ENCODE measurements around the gene FER.
"Not testable (repeated sequence)": the region's sequence is repeated elsewhere in the genome, so short reads cannot be mapped to it uniquely, and the experiment has no call there.

Gene FER

DNA sequence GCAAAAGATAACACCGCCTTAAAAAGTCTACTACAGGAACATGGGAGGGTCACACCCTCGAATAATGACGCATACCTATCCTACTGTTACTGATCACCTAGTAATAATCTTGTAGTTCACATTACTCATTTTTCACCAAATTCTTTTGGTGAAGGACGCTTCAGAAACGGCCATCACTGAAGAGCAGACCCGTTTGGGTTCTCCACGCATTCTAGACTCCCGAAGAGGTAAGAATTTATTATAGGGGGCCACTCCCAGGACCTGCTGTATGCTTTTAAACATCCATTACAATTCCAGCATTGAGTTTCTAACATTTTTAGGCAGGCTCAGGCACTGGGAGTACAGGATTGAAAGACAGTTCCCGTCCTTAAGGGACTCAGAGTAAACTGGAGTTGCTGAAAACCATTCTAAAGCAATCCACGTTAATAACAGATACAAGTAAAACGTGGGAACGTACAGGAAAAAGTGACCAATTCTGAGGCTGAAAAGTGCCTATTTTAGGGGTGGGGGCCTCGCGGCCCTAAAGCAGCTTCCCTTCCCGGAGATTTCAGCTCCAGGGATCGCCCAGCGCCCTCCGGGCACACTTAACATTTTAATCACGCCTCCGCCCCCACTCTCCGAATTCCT is at the start of gene FER:
TSS of gene FER (plus strand) at position 124 of the 627 bp plus-strand sequence. CDS start 50,286 bp downstream, outside the sequence.
- no peak for DNase-seq

- not testable (repeated sequence) for DNase-seq
Measured at GRCh38 chr5:108700388-108700787, 47.3 kb upstream of the FER start.

DNA sequence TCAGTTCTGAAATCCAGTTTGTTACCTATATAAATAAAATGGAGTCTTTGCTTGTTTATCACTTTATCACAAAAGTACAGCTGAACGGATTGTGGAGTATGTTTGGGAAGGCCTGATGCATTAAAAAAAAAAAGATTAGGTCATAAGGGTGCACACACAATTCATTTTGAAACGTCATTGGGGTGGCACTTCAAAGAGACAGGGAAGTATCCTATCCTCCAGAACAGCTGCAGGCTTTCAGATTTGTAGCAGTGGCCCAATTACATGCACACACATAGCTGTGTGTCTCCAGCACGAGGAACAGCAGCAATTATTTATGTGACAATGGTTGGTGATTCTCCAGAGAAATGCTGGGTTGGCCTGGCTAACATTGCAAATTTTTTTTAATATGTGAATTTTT is 46.8 kb upstream of the FER start:
- DNase-seq: no peak

GRCh38 chr5:108702546-108702945 is 45.2 kb upstream of the FER start:
- DNase-seq: no peak

DNA sequence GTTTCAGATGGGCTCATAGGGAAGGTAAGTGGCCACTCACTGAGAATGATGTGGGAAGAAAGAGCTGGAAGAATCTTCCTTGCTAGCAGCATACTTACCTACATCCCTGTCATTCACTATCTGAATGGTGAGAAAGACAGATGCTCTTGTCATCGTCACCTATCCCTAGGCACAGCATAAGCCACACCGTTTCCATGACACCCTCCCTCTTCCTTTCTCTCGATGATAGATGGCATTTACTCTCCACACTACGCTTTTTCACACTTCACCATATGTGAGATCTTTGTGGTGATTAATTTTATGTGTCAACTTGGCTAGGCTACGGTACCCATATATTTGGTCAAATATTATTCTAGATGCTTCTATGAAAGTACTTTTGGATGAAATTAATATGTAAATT is 44.4 kb upstream of the FER start:
- DNase-seq: no peak

GRCh38 chr5:108707141-108707540 is 40.6 kb upstream of the FER start:
- no peak for DNase-seq

GRCh38 chr5:108711898-108712297 is 35.8 kb upstream of the FER start:
- DNase-seq: no peak

- no peak for DNase-seq
Measured at GRCh38 chr5:108715408-108715807, 32.3 kb upstream of the FER start.

DNA sequence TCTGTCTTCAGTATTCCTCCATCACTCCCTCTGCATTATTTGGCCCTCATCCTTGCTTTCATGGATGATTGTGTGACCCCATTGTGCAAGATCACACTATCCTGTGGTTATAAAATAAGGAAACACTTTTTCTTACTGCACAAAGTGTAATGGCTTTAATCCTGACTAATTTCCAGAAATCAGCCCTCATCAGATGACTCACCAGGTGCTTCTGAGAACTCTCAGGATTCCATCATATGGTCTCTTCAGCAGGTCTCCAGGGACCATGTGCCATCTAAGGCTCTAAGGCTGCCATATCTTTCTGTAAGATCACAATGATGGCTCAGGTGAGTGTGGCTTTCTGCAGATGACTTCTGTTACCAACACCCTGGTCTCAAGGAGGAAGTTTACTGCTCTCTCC is 27.3 kb upstream of the FER start:
- DNase-seq: no peak

- no peak for DNase-seq
Measured at GRCh38 chr5:108726446-108727235, 21.1 kb upstream of the FER start.

DNA sequence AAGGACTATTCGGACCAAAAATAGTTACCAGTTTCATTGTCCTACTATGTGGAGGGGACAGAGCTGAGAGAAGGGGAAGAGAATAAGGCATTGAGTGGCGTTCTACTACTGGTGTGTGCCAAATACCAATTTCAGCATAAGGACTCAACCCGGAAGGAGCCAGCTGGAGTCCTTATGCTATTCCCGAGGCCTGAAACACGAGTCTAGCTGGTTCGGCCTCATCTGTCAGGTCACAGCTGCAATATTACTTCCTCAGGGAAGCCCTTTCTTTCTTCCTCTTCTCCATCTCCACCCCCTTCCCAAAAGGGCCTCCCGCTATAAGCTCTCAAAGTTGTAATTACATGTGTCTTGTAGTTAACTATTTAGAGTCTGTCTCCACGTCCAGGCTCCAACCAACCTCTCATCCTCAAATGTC is 20.5 kb upstream of the FER start:
- no peak for DNase-seq

DNA sequence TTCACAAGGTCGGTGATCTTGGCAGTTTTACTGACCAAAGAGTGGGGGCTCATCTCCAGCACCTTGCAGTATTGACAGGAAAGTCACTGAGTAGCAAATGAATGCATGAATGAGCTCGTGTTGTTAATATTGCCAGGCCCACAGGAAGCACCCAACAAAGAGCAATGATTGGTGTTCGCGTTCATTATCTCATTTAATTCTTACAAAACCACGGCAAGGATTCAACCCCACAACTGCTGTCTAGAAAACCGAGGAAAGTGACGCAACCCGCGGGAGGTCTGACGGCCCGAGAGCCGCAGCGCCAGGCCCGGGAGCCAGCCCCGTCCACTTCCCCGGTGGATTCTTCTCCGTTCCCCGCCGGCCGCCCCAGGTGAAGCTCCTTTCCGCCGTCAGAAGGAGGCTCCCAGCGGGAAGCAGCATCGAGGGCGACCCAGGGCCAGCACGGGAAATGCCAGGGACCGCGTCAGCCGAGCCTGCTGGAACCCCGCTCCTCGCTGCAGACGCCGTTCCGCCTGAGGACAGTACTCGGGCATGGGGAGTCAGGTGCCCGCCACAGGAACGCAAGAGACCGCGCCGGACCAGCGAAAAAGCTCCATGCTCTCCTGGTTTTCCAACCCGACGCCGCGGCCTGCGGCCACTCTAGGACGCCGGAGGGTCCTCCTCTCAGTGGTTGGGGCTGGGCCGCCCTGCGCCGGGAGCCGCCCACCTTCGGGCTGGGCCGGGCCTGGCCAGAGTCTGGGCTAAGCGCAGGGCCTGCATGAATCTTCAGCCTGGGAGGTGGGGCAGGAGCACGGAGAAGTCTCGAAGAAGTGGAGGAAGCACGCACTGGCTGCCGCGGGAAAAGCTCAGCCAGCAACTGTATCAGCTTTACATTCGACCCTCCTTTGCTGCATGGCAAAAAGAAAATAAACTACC is 19.8 kb upstream of the FER start:
- DNase-seq: peak; percentile 73

GRCh38 chr5:108728566-108729241 is 19.0 kb upstream of the FER start:
- no peak for DNase-seq

DNA sequence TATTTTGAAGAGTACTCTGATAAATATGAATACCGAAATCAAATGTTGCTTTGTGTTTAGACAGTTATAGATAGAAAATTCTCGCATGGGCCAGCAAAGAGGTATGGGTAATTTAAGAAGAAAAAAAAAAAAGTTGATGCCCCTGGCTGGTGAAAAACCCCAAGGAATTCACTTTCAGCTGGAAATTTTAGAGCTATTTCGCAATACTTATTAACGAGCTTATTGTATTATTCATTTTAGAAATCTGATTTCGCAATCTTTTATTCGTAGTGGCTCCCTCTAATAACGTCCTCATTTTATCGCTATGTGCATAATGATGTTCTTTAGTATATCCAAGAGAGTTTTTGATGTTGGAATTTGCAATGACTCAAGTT is 18.5 kb upstream of the FER start:
- DNase-seq: no peak

DNA sequence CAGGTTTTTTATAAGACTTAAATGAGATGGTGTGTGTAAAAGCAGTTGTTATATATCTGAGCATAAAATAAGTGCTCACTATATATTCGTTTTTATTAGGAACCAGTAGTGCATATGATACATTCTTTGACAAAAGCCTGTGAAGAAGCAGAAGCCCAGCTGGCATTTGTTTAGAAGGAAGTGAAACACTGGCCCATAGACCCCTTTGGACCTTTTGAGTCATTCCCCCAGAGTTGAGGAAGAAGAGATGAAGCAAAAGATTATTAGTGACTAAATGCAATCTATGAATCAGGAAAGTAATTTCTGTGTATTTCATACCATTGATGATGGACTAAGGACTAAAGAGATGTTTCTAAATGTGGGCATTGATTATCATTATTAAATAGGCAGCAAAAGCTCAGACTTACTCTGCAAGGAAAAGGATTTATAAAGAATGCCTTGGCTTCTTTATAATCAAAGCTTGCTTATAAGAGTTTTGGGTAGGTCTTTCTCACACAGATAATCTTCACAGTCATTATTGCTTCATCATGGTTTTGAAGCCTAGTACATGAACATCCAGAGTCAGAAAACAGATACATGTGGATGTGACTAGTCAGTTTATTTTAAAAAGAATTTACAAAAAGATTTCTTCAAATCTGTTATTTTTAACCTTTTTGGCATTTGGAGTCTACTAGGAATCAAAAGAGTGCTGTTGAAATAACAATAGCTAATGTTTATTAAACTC is 16.9 kb upstream of the FER start:
- DNase-seq: no peak

GRCh38 chr5:108735790-108736189 is 11.9 kb upstream of the FER start:
- DNase-seq: no peak

- DNase-seq: no peak
Measured at GRCh38 chr5:108736855-108737254, 10.8 kb upstream of the FER start.

GRCh38 chr5:108739376-108739775 is 8.3 kb upstream of the FER start:
- DNase-seq: no peak

DNA sequence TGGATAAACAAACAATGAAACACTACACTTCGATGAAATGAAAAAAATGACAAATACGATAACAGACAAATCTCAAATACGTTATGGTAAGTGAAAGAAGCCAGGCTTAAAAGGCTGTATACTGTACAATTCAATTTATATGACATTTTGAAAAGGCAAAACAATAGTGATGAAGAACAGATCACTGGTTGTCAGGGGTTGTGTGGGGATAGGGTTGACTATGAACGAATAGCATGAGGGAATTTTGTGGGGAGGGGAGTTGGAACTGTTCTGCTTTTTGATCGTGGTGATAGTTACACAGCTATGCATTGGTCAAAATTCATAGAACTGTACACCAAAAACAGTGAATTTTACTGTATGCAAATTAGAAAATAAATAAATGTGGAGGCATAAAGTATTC is 7.8 kb upstream of the FER start:
- no peak for DNase-seq

- DNase-seq: no peak
Measured at GRCh38 chr5:108743319-108743718, 4.4 kb upstream of the FER start.

GRCh38 chr5:108743846-108744245 is 3.9 kb upstream of the FER start:
- no peak for DNase-seq

DNA sequence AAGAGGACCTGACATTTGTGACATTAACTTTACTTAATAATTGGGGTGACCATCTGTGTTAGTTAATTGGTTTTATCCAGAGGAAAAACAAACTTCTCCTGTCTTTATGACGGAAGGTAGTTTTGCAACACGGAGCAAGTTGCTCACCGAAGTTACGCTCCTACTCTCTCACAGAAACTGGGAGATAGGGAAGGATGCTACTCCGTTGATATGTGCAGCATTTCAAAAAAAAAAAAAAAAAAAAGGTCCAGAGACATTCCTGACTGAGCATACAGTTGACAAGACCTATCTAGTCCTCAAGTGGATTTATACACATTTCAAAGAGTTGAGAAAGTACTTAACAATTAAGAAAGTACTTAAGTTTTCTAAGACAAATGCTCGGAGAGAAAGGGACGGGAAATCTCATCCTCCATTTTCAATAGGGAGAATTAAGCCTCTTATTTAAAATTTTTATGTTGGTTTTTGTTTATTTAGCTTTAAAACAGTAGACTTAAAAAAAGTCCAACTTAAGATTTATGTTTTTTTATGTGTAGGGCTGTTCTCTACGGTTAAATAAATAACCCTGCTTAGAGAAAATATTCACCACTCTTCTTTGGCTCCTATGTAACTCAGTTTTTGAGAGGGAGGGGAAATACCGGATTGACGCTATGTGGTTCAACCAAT is 455 bp upstream of the FER start:
- DNase-seq: no peak
